K562 (cell line): Measurements from ENCODE around the gene TMPRSS6. TPM values are rescaled to one million over a fixed set of nuclear protein-coding genes. Genes with fewer than 3 reads are reported as not detected.

ENCODE experiments used
- ATAC-seq: fragments of 200-7000 bp; cut with Tn5 transposase; 3 replicates; pipeline ENCODE4 v1.9.1; 2020; ENCODE audit warnings: moderate library complexity
- BruUV-seq: library from RNA; stranded (reverse); fragments of 400-500 nt; replicated peaks from 2 replicates; lab custom pipeline; 2021; lab: Mats Ljungman, UMichigan
- CTCF ChIA-PET: fragments of 300-600 bp; formaldehyde crosslinking; extraction: SDS; loops from one replicate; lab custom pipeline; 2021; ENCODE audit warnings: low intra/inter-chr PET ratio; lab: Yijun Ruan, JAX
- POLR2A ChIA-PET: fragments of 300-600, 350-650 bp; sonication (Branson Sonifier 250); formaldehyde crosslinking; extraction: SDS; loops from one replicate; lab custom pipeline; 2021; ENCODE audit warnings: antibody characterized with exemption, inconsistent platforms; lab: Yijun Ruan, JAX
- DNase-seq, 4 experiments: peaks; one replicate each; pipeline versions ENCODE4 v3.0.0 to v3.0.0-alpha.2; 2011 to 2018; ENCODE audit warnings: low spot score in 3 of 4, mixed read lengths in 3 of 4; ENCODE audit errors: extremely low read depth in 1 of 4
- FAIRE-seq: peaks from 2 replicates; lab custom pipeline; 2011; peaks lifted over from hg19 to GRCh38; lab: Jason Lieb, UNC
- H2AFZ ChIP-seq: 2 replicates; pipeline ENCODE4 v1.6.0; 2011; ENCODE audit warnings: low read depth, low read length, control low read depth, inconsistent platforms
- H3K27ac ChIP-seq: fragments of 200-600 bp; 3 replicates; pipeline ENCODE4 v1.8.0; 2011; ENCODE audit warnings: low read depth, mild to moderate bottlenecking, control low read depth, inconsistent platforms, low read length, moderate library complexity, mixed read lengths; ENCODE audit errors: extremely low read depth
- H3K27me3 ChIP-seq, 2 experiments: fragments of 300-600 bp in 1 of 2; 2 replicates in 1 of 2; 3 replicates in 1 of 2; pipeline versions ENCODE4 v1.6.0 to v1.8.0; 2011; ENCODE audit warnings: inconsistent platforms in 2 of 2, low read length in 2 of 2, mild to moderate bottlenecking in 1 of 2, mixed read lengths in 1 of 2, moderate library complexity in 1 of 2; ENCODE audit not compliant: control insufficient read depth in 2 of 2, insufficient read depth in 2 of 2
- H3K36me3 ChIP-seq: fragments of 300-600 bp; 3 replicates; pipeline ENCODE4 v1.8.0; 2011; ENCODE audit warnings: mild to moderate bottlenecking, low read length, inconsistent platforms; ENCODE audit not compliant: control insufficient read depth, insufficient read depth
- H3K4me1 ChIP-seq, 2 experiments: fragments of 200-600 bp in 1 of 2; replicated peaks in 1 of 2; 2 replicates in 1 of 2; 3 replicates in 1 of 2; pipeline versions ENCODE4 v1.5.1 to v1.8.0; 2011; ENCODE audit warnings: inconsistent platforms in 2 of 2, low read length in 2 of 2, mild to moderate bottlenecking in 1 of 2, mixed read lengths in 1 of 2, moderate library complexity in 1 of 2; ENCODE audit not compliant: control insufficient read depth in 2 of 2, insufficient read depth in 2 of 2
- H3K4me2 ChIP-seq: 2 replicates; pipeline ENCODE4 v1.6.1; 2011; ENCODE audit warnings: low read length, control low read depth, inconsistent platforms, mixed read lengths; ENCODE audit not compliant: insufficient read depth
- H3K4me3 ChIP-seq: fragments of 200-600 bp; sonication (generic), shearing (Covaris generic); 2 replicates; pipeline ENCODE4 v1.5.1; 2016; ENCODE audit warnings: control low read depth, inconsistent platforms
- H3K79me2 ChIP-seq: fragments of 200-600 bp; 3 replicates; pipeline ENCODE4 v1.8.0; 2011; ENCODE audit warnings: low read length, inconsistent platforms; ENCODE audit not compliant: control insufficient read depth, insufficient read depth
- H3K9ac ChIP-seq, 2 experiments: 2 replicates each; pipeline versions ENCODE4 v1.6.0 to v1.6.1; 2011; ENCODE audit warnings: low read depth in 2 of 2, low read length in 2 of 2, control low read depth in 1 of 2, inconsistent platforms in 1 of 2, mild to moderate bottlenecking in 1 of 2, mixed read lengths in 1 of 2; ENCODE audit not compliant: insufficient read depth in 1 of 2
- H3K9me1 ChIP-seq: one replicate; pipeline ENCODE4 v1.6.0; 2011; ENCODE audit warnings: inconsistent platforms, mild to moderate bottlenecking, low read length, moderate library complexity; ENCODE audit not compliant: control insufficient read depth, insufficient read depth
- H3K9me3 ChIP-seq: replicated peaks from 2 replicates; pipeline ENCODE4 v1.5.1; 2011; ENCODE audit warnings: low read depth, low read length, inconsistent platforms; ENCODE audit not compliant: control insufficient read depth, insufficient read depth
- H4K20me1 ChIP-seq: replicated peaks from 2 replicates; pipeline ENCODE4 v1.6.1; 2011; ENCODE audit warnings: low read length, inconsistent platforms, mixed read lengths; ENCODE audit not compliant: control insufficient read depth, insufficient read depth
- BMI1 ChIP-seq: fragments of 150-350 bp; IDR thresholded peaks from 2 replicates; pipeline ENCODE4 v1.6.1; 2014; ENCODE audit warnings: low read length
- CBX8 ChIP-seq: fragments of 200-600 bp; sonication (generic); IDR thresholded peaks from 2 replicates; pipeline ENCODE4 v1.6.1; 2012; ENCODE audit warnings: borderline replicate concordance, mixed run types, low read depth, mild to moderate bottlenecking, moderate library complexity, mixed read lengths, low read length, control low read depth, inconsistent platforms; ENCODE audit not compliant: poor library complexity, severe bottlenecking; ENCODE audit errors: extremely low read depth
- CEBPB ChIP-seq: fragments of 450-650 bp; IDR thresholded peaks from 2 replicates; pipeline ENCODE4 v1.6.1; 2016; ENCODE audit warnings: missing genetic modification characterization, missing compliant biosample characterization
- CTCFL ChIP-seq: IDR thresholded peaks from 2 replicates; pipeline ENCODE4 v1.6.1; 2011; ENCODE audit warnings: borderline replicate concordance, low read depth, mild to moderate bottlenecking, moderate library complexity, low read length; ENCODE audit not compliant: insufficient read depth, poor library complexity, severe bottlenecking
- HMBOX1 ChIP-seq: sonication (generic); IDR thresholded peaks from 2 replicates; pipeline ENCODE4 v1.6.1; 2016
- NCOR1 ChIP-seq: fragments of 450-650 bp; IDR thresholded peaks from 2 replicates; pipeline ENCODE4 v1.6.1; 2016; ENCODE audit warnings: mild to moderate bottlenecking, moderate library complexity
- PYGO2 ChIP-seq: fragments of 450-650 bp; IDR thresholded peaks from 2 replicates; pipeline ENCODE4 v1.6.1; 2016; ENCODE audit warnings: mild to moderate bottlenecking, missing genetic modification characterization, moderate library complexity, missing compliant biosample characterization
- STAT6 ChIP-seq: sonication (generic); formaldehyde crosslinking; IDR thresholded peaks from 2 replicates; pipeline ENCODE4 v1.8.1; 2023; ENCODE audit warnings: mild to moderate bottlenecking, missing genetic modification reagents
- SUPT5H ChIP-seq: fragments of 450-650 bp; IDR thresholded peaks from 2 replicates; pipeline ENCODE4 v1.6.1; 2016
- ZBTB12 ChIP-seq: fragments of 250-450 bp; sonication (Bioruptor Pico); IDR thresholded peaks from 2 replicates; pipeline ENCODE4 v1.4.0; 2020
- ZNF551 ChIP-seq: fragments of 250-450 bp; sonication (Bioruptor Pico); IDR thresholded peaks from 2 replicates; pipeline ENCODE4 v1.5.0; 2021; ENCODE audit warnings: mild to moderate bottlenecking, moderate library complexity
- WGBS: fragments of 100-300 bp; shearing (Covaris generic); methylation state at CpG from one replicate; pipeline ENCODE4 v1.1.6; 2016; ENCODE audit warnings: low coverage, mixed read lengths; ENCODE audit not compliant: insufficient coverage; ENCODE audit errors: missing lambda C conversion rate; 5-methylcytosine and 5-hydroxymethylcytosine counted together
- in situ Hi-C: fragments of 300-500 bp; cut with MboI; formaldehyde crosslinking; loops from 4 replicates; pipeline ENCODE4 v1.15.0; 2018; ENCODE audit warnings: inconsistent platforms, mixed read lengths
- intact Hi-C: fragments of 100-400 bp; cut with micrococcal nuclease; formaldehyde crosslinking; loops from 2 replicates; pipeline ENCODE4 v1.14.2; 2022
- polyA plus RNA-seq, 8 experiments: library from polyadenylated mRNA; depleted of rRNA in 4 of 8; stranded (reverse) in 5 of 8; unstranded in 3 of 8; fragments of >200 nt; fragmentation: Nextera tagmentation in 2 of 8; fragmentation: Illumina TruSeq in 1 of 8; extraction: Ambion mirVana in 2 of 8; extraction: Trizol in 1 of 8; gene quantifications; 2 replicates each; pipeline versions ENCODE4 v1.2.1 to v1.2.3, GENCODE V29; 2011 to 2014; ENCODE audit warnings: inconsistent platforms in 1 of 8, missing spikeins in 1 of 8
- total RNA-seq, 7 experiments: library from RNA; depleted of rRNA in 6 of 7; stranded (reverse); fragments of >200 nt in 6 of 7; fragmentation: Illumina TruSeq in 2 of 7; extraction: Trizol in 2 of 7; gene quantifications; 2 replicates each; pipeline versions ENCODE4 v1.2.1 to v1.2.3, GENCODE V29; 2011 to 2021; ENCODE audit warnings: low replicate concordance in 1 of 7
- TF ChIP-seq, protein P1 (sequence below): fragments of 250-450 bp; sonication (Bioruptor Pico); IDR thresholded peaks from 2 replicates; pipeline ENCODE4 v1.4.0; 2020; ENCODE audit warnings: mild to moderate bottlenecking

Gene TMPRSS6
- total and polyA plus RNA-seq, 9 of the 15 experiments (the other 6 are each of a cell fraction or from before 2014, with no cell fraction given), result 0.03 TPM; not detected in 8

- TF ChIP-seq HMBOX1 (no peak), SUPT5H (no peak), STAT6 (CRISPR knock-in tag) (no peak)
- TF ChIP-seq, all 486 proteins: peak for 0
Measured at GRCh38 chr22:37075046-37075445, 34.5 kb downstream of the TMPRSS6 start (continued).

- Histone ChIP-seq H2AFZ (no peak overlapping the region), H3K4me3 (no peak overlapping the region), H3K4me2 (no peak overlapping the region), H3K27me3 (peaks cover 0 to 32% of the 10 kb centered on the region in 2 experiments; a peak in 2 of 5 replicates), H3K79me2 (no peaks in the 10 kb centered on the region), H3K9me1 (no peaks in the 10 kb centered on the region), H3K36me3 (no peaks in the 10 kb centered on the region), H3K4me1 (no peaks in the 10 kb centered on the region), H3K9me3 (no peaks in the 10 kb centered on the region; the same call in 1 of the 2 replicates), H4K20me1 (no peaks in the 10 kb centered on the region), H3K9ac (no peak overlapping the region), H3K27ac (no peak overlapping the region)
- POLR2A ChIA-PET, result interaction anchor here (0.6 kb wide), 1 partner anchor 11 kb away, joined by 3 read pairs; no protein-coding TSS in a partner anchor
- CTCF ChIA-PET, result no interaction called here
- DNase-seq (no peak), FAIRE-seq (no peak), ATAC-seq (no peak)
- WGBS, result 33% methylated on average over 3 of the region's 16 CpGs
- intact Hi-C loops (no loop called here), in situ Hi-C loops (no loop called here)
- BruUV-seq, result no TSS peak
- TF ChIP-seq PYGO2 (no peak), CTCFL (no peak), NCOR1 (no peak), CEBPB (tag) (no peak), CBX8 (no peak), BMI1 (no peak), ZNF551 (CRISPR knock-in tag) (no peak), ZBTB12 (CRISPR knock-in tag) (no peak)
- TF ChIP-seq, protein P1, sequence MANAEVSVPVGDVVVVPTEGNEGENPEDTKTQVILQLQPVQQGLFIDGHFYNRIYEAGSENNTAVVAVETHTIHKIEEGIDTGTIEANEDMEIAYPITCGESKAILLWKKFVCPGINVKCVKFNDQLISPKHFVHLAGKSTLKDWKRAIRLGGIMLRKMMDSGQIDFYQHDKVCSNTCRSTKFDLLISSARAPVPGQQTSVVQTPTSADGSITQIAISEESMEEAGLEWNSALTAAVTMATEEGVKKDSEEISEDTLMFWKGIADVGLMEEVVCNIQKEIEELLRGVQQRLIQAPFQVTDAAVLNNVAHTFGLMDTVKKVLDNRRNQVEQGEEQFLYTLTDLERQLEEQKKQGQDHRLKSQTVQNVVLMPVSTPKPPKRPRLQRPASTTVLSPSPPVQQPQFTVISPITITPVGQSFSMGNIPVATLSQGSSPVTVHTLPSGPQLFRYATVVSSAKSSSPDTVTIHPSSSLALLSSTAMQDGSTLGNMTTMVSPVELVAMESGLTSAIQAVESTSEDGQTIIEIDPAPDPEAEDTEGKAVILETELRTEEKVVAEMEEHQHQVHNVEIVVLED (CRISPR knock-in tag), result no peak
Measured at GRCh38 chr22:37074537-37074936, 35.0 kb downstream of the TMPRSS6 start.
